GM20431 (cell line): ENCODE measurements around the gene IFT74.

Experiments
- in situ Hi-C: fragments of 300-500 bp; cut with MseI, MboI; formaldehyde crosslinking; loops from one replicate; pipeline ENCODE4 v1.15.0; 2020; ENCODE audit warnings: low sequenced_read_pairs; ENCODE audit not compliant: unreplicated experiment

The IFT74 gene

DNA sequence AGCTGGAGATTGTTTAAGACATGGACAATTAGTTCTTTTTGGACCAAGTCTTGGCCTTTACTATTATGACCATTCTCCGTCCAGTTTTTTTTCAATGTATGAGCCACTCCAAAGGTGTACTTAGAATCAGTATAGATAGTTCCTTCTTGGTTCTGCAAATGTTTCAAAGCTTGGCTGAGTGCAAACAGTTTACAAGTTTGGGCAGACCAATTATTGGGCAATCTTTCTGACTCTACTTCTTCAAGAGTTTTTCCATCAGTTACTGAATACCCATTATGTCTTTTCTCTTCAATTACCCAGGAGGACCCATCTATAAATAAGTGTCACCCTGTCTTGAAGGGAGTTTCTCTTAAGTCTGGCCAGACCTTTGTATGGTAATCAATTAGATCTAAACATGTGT, 15.5 kb downstream of the IFT74 start:
- in situ Hi-C loops = no loop called here

DNA sequence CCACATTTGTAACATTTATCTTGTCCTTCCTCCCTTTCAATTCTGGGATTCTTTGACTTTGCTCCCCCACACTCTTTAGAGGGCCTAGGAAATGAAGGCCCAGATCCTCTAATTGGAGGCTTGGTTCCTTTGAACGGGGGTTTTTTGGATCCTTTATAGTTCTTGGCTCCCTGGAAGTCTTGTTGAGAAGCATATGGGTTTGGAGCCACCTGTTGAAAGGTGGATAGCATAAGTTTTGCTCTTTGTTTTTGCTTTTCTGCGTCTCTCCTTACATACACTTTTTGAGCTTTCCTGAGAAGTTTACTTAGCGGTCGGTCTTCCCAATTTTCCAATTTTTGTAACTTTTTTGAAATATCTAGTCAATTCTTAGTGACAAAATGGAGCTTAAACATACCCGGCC, 17.8 kb downstream of the IFT74 start:
- in situ Hi-C loops = no loop called here

DNA sequence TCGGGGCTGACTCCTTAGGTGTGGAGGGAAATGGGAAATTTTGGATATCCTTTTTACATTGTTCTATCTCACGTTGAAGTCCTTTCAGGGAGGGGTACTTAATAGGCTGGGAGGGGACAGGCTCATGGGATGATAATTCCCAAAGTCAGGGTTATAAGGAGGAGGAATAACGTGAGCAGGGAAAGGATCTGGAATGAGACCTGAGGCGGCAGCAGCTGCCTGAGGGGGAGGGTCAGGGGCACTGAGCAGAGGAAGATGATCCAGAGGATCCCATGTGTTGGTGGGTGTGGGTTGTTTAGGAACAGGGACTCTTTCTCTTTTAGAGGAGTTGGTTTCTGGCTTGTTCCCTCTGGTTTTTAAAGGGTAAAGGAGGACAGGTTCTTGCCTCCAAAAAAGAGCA, 18.7 kb downstream of the IFT74 start:
- in situ Hi-C loops = no loop called here

GRCh38 chr9:26975728-26976707, 19.8 kb downstream of the IFT74 start:
- in situ Hi-C loops = no loop called here

- in situ Hi-C loops = no loop called here
Observed at GRCh38 chr9:26983340-26983739, 27.1 kb downstream of the IFT74 start.

DNA sequence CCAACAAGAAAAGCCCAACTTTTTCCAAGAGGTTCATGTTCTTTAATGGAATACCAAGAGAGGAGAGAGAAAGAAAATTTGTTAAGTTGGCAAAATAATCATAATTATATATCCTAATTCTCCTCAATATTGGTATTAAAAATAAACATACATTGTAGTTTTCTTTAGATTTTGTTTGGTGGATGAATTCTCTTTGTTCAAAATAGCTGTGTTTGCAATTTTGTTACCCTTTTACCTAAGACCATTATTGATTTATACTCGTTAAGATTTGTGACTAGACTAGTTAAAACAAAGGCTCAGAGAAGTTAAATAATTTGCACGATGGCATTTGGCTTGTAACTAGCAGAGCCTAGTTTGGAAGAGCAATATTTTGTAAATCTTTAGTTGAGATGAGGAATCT, 39.6 kb downstream of the IFT74 start:
- in situ Hi-C loops = no loop called here

GRCh38 chr9:27003426-27004077, 47.3 kb downstream of the IFT74 start:
- in situ Hi-C loops = no loop called here

DNA sequence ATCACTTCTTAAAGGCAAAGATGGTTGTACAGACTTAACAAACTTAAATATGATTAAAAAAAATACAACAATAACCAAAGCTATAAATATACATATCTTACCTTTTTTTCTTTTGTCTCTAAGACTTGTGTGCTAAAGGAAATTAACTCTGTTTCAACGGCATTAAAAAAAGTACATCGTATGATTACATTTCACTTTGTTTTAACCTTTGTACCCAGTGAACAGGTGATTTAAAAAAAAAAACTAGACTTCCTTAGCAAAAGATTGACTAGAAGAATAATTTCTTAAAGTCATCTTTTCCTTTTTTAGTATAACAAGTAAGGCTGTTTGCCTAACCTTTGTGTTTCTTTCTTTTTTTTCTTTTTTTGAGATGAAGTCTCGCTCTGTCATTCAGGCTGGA, 49.3 kb downstream of the IFT74 start, which contains the start of gene LRRC19:
LRRC19 (minus strand) TSS at position 182 of the 400 bp plus-strand sequence. CDS start 5,978 bp downstream, outside the sequence.
- in situ Hi-C loops = no loop called here

DNA sequence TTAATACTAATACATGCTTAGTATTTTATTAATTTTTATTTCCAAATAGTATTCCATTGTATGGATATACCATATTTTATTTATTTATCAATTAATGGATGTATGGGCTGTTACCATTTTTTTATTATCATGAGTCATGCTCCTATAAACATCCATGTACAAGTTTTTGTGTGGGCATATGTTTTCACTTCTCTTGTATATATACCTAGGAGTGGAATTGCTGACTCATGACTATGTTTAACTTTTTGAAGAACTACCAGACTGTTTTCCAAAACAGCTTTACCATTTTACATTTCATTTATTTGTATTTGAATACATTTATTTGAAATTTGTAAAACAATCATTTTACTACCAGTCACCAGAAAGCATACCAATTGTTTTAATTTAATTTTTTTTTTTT, 63.4 kb downstream of the IFT74 start:
- in situ Hi-C loops = no loop called here

DNA sequence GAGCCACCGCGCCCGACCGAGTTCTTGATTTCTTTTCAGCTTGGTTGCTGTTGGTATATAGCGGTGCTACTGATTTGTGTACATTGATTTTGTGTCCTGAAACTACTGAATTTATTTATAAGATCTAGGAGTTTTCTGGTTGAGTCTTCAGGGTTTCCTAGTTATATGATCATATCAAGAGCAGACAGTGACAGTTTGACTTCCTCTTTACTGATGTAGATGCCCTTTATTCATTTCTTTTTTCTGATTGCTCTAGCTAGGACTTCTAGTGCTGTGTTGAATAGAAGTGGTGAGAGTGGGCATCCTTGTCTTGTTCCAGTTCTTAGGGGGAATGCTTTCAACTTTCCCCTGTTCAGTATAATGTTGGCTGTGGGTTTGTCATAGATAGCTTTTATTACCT, 66.7 kb downstream of the IFT74 start:
- in situ Hi-C loops = no loop called here

DNA sequence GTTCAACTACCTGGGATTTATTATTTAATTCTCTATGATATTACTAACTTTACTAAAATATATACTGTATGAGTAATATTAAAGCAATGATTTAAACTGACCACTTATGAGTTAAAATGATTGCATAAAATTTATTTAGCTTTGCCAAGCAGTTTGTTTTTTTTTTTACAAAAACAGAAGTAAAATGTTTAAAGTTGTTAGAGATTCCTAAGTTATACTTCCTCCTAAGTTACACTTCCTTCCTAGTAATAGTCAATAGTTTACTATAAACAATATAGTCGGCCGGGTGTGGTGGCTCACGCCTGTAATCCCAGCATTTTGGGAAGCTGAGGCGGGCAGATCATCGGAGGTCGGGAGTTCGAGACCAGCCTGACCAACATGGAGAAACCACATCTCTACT, 73.0 kb downstream of the IFT74 start:
- in situ Hi-C loops = loop anchor here (25.0 kb wide), 1 partner anchor 233 kb away; no protein-coding TSS in a partner anchor

DNA sequence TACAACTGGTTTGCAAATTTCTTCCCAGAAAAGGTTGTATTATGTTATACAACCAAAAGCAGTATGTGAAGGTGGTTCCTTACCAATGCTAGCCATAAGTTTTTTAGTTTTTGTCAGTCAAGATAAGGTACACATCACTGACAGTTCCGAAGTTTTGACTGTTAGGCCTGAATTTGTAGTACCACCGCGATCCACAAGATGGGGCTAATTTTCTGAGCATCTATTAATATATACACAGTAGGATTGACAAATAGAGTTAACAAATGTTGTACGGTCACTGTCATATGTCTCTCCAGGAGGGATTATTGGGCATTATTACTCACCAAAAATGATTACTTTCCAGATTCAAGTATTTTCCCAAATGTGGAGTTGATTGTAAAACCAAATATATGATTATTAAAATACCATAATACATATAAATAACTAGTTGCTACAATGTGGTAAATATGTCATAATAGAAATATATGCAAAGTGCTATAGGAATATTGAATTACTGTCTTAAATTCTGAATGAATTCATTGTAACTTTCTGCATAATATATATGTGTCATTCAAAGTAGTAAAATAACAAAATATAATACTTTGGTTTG, 77.7 kb downstream of the IFT74 start:
- in situ Hi-C loops = loop anchor here (25.0 kb wide), 1 partner anchor 228 kb away; no protein-coding TSS in a partner anchor

DNA sequence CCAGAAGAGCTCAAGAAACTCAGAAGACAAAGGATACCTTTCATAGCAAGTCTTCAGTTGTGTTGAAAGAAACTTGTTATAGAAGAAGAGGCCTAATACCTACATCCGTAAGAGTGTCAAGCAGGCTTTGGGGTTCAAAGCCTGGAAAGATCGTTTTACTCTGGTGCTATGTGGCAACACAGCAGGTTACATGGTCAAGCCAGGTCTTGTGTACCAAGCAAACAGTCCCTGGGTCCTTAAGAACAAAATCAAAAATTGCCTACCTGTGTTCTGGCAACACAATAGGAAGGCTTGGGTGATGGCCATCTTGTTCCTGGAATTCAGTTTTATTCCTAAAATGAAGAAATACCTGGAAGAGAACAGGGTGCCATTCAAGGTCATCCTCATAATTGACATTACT, 81.3 kb downstream of the IFT74 start:
- in situ Hi-C loops = loop anchor here (25.0 kb wide), 1 partner anchor 225 kb away; no protein-coding TSS in a partner anchor

GRCh38 chr9:27041746-27042145, 85.5 kb downstream of the IFT74 start:
- in situ Hi-C loops = loop anchor here (25.0 kb wide), 1 partner anchor 221 kb away; no protein-coding TSS in a partner anchor

DNA sequence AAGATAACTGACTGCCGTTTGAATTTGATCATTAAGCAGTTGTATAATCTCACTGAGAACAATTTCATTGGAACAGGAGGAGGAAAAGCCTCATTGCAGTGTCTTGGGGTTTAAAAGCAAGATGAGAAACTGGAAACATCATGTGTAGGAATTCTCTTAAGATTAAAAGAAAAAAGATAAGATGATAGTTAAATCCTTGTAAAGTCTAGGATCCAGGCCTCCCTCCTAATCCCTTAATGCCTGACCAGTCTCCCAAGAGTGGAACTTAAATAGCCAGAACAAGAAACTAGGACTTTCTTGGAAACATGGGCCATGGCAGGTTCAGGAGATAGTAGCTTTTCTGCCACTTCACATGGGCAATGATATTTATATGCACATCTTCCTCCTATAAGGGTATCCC, 86.3 kb downstream of the IFT74 start:
- in situ Hi-C loops = loop anchor here (25.0 kb wide), 1 partner anchor 220 kb away; no protein-coding TSS in a partner anchor

DNA sequence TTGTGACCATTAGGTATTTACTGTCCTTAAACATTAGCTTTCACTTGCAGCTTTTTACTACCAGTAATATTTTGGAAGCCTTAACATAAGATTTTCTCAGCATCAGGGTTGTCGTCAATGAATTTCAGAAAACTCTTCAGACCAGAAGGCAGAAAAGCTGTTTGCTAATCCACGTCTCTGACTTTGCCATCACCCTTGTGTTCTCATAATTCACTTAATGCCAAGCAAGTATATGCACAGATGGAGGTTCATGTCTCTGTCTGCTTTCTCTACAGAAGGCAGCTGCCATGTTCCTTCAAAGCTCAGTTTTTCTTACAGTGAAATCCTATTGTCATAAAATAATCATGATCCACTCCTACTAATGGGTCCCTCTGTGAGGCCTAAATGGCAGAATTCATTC, 87.0 kb downstream of the IFT74 start:
- in situ Hi-C loops = loop anchor here (25.0 kb wide), 1 partner anchor 219 kb away; no protein-coding TSS in a partner anchor

DNA sequence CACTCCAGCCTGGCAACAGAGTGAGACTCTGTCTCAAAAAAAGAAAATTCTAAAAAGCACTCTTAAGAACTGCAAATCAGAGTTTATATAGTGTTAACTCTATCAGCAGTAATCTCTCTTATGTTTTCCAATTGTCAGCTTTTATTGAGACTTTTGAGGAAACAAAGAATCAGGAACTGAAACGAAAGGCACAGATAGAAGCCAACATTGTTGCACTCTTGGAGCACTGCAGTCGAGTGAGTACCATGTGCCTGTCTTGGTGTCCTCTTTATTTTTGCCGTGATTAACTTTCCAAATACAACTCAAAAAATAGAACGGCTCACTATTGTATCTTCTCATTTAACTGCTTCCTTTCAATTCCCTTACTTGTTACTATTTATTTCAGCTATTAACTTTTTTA, 90.9 kb downstream of the IFT74 start:
- in situ Hi-C loops = loop anchor here (25.0 kb wide), 1 partner anchor 215 kb away; no protein-coding TSS in a partner anchor

DNA sequence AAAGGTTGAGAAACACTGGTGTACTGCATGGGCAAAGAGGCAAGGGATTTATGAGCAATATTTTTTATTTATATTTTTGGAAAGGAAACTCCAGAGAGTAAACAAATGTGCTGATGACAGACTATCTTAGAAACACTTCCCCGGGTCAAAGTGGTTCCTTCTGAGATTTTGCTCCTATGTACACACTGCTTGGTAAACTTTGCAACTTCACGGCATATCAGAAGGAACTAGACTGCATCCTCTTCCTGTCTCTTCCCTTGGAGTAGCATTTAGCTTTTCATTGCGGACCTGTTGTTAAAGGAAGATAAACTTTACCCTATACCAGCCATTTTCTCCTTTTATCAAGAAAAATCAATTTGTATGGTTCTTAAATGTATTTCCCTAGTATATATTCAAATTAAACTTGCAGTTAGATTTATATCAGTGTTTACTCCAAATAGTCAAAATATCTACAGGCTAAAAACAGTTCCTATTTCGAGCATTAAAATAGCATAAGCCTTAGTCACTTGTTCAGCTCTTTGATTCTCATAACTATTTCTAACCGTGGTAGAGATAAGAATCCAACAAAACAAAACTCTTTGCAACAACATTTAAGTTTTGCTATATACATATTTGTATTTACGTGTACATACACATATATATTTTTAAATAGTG, 97.3 kb downstream of the IFT74 start:
- in situ Hi-C loops = no loop called here

GRCh38 chr9:27054125-27054524, 97.9 kb downstream of the IFT74 start:
- in situ Hi-C loops = no loop called here

DNA sequence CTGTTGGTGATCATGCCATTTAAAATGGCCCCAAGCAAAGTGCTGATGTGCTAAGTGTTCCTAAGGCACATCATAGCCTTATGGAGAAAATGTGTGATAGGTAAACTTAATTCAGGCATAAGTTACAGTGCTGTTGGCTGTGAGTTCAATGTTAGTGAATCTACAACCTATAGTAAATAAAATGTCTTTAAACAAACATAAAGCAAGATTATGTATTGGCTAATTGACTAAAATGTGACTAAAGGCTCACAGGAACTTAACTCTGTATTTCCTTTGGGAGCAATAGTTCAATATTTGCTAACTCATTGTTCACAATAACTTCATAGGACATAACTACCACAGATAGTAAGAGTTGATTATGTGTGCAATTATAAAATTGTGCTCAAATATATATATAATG, 98.6 kb downstream of the IFT74 start:
- in situ Hi-C loops = no loop called here
